ENCODE results near the gene RNF4.
A peak's percentile ranks its signal among the peaks of the same experiment; 100 is the strongest.
"Not testable (repeated sequence)": the region's sequence is repeated elsewhere in the genome, so short reads cannot be mapped to it uniquely, and the experiment has no call there.

RNF4 gene

DNA sequence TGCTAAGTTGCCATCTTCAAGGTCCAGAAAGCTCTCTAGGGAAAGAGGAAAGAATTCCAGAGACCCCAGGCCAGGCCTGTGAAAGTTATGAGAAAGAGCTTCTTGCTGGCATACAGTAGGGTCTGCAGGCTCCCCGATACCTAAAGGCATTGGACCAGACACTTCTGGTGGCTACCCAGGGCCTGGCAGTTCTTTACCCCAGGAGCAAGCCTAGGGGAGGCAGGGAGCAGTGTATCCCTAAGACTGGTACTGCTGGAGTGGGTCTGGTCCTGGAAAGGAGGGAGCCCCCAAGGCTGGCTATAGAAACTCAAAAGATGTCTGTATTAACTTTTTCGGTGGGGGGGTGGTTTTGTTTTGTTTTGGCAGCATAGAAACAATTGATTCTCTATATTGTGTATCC lies 47.7 kb downstream of the RNF4 start:
- no peak for DNase-seq (ENCODE audit: low read depth in 1 of 2, low spot score in 1 of 2)

DNA sequence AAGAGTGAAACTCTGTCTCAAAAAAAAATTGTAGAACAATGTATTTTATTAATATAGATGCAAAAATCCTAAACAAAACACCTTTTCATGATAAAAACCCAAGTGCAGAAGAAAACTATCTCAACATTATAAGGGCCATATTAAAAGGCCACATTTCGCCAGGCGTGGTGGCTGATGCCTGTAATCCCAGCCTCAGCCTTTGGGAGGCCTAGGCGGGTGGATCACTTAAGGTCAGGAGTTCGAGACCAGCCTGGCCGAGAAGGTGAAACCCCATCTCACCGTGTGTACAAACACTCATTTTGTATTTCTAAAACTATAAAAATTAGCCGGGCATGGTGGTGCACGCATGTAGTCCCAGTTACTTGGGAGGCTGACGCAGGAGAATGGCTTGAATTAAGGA lies 57.7 kb downstream of the RNF4 start:
- DNase-seq (ENCODE audit: low read depth in 1 of 2, low spot score in 1 of 2) = no peak

DNA sequence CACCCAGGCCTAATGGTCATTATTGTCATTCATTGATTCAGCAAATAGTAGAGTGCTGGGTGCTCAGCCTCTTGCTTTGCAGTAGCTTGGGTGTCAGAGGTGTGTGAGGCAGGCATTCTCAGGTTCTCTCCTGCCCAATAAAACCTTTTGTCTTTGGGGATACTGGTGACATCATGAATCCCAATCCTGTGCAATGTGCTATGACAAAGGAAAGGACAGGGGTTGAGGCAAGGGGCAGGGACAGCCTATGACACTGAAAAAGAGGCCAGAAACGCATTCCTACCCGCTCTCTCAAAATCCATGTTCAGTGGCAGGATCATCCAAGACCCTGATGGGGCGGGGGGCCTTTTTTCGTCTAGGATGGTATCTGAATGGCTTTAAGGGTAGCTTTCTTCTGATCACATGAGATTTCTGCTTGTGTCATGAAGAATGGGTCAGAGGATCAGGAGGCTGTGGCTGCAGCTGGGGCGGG lies 66.0 kb downstream of the RNF4 start:
- no peak for DNase-seq (ENCODE audit: low read depth in 1 of 2, low spot score in 1 of 2)

DNA sequence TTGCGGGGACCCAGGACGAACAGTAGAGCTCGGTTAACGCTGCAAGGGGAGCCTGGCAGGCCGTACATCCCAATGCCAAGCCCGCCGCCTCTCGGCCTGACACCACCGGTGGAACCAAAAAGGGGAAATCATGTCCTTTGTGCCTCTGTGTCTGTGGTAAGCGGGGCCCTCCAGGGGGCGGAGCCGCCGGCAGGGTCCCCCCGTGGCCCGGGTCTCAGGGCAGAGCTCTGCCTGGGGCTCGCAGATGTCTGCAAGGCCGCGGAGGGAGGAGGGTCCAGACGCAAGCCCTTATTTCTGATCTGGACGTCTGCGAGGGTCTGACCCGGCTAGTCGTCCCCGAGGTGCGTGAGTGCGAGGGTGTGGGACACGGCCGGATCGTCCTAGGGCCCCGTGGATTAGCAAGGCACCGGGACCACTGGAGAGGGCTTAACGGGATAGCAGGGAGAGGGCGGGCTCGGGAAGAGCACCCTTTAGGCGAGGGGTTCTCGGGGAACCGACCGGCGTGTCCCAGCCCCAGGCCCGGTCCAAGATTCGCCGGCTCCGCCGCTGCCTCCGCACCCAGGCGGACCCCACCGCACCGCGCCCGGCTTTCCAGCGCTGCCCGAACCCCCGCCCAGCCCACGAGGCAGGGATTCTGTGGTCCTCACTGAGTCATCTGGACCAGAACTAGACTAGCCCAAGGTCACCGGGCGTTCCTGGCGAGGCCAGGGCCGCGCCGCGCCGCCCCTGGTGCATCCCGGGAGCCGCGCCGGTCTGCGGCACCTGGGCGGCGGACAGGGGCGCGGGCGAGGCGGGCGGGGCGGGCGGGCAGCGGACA lies 66.7 kb downstream of the RNF4 start:
- peak; percentile 9 to 25 for DNase-seq (ENCODE audit: low read depth in 1 of 2, low spot score in 1 of 2)

DNA sequence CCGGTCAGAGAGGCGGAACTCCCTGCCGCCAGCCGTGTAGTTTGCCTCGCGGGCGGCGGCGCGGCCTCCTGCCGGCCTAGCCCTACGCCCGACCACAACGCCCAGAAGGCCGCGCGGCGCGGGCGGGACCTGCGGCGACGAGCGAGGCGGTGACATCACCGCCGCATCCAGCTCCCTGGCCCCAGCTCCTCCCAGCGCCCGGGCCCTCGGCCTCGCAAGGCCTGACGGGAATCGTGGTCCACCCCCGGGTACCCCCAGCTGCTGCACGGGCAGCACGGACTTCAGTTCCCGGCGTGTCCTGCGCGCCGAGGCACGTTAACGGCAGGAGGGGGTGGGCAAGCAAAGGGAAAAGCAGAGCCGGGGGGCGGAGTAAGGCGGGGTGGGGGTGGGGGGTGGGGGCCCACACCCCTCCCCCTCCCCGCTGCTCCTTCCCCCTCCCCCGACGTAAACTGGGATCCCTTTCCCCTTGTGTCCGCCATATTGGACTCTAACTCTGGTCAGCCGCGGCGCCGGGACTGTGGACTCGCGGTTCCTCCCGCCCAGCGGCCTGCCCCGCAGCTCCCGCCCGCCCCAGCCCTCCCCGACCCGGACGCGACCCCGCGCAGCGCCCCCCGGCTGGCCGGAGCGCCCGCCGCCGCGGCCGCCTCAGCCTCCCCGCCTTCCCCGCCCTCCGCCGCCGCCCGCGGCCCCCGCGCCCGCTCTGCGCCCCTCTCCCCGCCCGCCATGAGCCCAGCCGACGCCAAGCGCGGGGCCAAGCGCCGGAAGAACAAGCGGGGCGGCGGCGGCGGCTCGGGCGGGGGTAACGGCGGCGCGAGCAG lies 67.5 kb downstream of the RNF4 start, which contains the start of gene FAM193A:
FAM193A (plus strand) TSS at position 455 of the 818 bp plus-strand sequence; CDS start at position 724, 269 bp downstream.
- peak; percentile 95 to 98 for DNase-seq (ENCODE audit: low read depth in 1 of 2, low spot score in 1 of 2)

DNA sequence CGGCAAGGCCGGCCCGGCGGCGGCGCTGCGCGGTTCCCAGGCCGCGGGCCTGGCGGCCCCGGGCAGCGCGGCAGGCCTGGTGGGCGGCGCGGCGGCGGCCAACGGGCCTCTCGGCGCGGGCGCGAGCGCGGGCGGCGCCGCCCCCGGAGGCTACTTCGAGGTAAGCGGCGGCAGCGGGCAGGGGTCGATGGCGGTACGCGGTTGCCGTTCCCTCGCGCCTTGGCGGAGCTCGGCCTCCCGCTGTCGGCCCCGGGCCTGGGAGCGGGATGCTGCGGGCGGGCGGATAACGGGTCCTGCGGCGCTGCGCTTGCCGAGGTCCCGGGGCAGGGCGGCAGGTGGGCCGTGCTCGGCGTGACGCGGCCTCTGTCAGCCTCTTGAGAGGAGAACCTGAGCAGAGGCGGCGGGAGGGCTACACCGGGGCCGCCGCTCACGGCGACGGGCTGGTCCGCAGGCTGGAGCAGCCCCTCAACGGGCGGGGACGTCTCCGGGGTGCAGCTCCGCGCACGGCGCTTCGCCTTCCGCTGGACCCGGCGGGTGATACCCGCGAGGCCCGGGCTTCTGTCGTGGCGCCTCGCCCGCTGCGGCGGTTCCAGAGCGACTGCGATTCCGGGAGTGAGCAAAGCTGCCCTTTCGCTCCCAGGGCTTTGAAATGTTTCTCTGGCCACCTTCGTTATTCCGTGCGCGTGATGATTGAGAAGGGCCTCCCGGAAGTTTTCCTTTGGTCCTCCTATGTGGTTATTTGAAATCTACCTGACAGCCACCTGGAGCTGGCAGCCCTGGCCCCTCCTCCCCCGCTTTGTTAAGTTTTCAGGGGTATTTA lies 68.3 kb downstream of the RNF4 start:
- peak; percentile 23 to 44 for DNase-seq (ENCODE audit: low read depth in 1 of 2, low spot score in 1 of 2)

DNA sequence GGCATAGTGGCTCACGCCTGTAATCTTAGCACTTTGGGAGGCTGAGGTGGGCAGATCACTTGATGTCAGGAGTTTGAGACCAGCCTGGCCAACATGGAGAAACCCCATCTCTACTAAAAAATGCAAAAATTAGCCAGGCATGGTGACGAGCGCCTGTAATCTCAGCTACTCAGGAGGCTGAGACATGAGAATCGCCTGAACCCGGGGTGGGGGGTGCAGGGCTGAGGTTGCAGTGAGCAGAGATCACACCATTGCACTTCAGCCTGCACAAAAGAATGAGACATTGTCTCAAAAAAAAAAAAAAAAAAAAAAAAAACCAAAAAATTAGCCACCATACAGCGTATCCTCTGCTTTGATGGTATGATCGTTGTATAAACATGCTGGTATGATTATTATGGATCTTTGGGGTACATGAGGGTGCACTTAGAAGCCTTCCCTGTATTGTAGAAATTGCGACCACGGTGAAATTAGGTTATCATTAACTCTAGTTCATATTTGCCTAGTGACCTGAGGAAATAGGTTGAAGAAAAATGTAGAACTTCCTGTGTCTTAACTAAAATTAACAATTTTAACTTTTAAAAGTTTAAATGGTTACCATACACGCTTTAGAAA lies 74.8 kb downstream of the RNF4 start:
- not testable (repeated sequence) for DNase-seq (ENCODE audit: low read depth in 1 of 2, low spot score in 1 of 2)

DNA sequence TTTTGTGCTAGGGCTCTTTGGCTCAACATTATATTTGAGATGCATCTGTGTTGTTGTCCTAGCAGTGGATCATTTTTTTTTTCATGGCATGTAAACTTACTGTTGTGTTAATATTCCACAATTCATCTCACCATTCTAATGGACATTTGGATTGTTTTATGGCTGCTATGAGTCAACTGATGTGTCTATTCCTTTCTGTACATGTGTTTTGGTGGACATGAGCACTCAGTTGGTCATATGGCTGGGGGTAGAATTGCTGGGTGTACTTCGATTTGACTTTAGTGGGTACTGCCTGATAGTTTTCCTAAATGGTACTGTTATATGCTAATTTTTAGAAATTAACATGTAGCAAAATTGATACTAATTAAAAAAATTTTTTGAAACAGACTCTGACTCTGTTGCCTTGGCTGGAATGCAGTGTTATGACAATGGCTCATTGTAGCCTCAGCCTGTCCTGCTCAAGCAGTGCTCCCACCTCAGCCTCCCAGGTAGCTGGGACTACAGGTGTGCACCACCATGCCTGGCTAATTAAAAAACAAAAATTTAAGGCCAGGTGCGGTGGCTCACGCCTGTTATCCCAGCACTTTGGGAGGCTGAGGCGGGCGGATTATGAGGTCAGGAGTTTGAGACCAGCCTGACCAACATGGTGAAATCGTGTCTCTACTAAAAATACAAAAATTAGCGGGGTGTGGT lies 76.6 kb downstream of the RNF4 start:
- no peak for DNase-seq (ENCODE audit: low read depth in 1 of 2, low spot score in 1 of 2)

DNA sequence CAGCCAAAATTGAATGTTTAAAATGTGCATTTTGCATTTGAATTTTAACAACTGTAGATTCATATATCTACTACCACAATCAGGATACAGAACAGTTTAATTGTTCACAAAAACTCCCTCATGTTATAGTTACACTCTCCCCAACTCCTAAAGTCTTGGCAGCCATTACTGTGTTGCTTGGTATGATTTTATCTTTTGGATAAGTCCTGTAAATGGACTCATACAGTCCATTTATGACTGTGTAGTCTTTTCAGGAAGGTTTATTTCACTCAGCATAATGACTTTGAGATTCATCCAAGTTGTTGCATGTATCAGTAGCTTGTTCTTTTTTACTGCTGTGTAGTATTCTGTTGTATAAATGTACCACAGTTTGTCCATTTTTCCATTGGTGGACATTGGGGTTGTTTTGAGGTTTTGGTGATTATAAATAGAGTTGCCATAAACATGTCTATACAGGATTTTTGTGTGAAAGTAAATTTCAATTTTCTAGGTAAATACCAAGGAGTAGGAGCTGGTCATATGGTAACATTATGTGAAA lies 77.4 kb downstream of the RNF4 start:
- no peak for DNase-seq (ENCODE audit: low read depth in 1 of 2, low spot score in 1 of 2)

DNA sequence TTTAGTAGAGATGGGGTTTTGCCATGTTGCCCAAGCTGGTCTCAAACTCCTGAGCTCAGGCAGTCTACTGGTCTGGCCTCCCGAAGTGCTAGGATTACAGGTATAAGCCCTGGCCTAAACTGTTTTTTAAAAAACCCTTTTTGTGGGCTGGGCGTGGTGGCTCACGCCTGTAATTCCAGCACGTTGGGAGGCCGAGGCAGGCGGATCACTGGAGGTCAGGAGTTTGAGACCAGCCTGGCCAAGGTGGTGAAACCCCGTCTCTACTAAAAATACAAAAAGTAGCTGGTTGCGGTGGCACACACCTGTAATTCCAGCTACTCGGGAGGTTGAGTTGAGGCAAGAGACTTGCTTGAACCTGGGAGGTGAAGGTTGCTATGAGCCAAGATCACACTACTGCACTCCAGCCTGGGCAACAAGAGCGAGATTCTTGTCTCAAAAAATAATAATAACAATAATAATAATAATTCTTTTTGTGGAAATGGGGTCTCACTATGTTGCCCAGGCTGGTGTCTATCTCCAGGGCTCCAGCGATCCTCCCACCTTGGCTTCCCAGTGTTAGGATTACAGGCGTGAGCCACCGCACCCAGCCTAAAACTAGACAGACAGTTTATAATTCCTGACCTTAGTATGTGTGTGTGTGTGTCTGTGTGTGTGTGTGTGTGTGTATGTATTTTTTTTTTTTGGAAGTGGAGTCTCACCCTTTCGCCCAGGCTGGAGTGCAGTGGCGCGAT lies 78.2 kb downstream of the RNF4 start:
- DNase-seq (ENCODE audit: low read depth in 1 of 2, low spot score in 1 of 2) = not testable (repeated sequence)

DNA sequence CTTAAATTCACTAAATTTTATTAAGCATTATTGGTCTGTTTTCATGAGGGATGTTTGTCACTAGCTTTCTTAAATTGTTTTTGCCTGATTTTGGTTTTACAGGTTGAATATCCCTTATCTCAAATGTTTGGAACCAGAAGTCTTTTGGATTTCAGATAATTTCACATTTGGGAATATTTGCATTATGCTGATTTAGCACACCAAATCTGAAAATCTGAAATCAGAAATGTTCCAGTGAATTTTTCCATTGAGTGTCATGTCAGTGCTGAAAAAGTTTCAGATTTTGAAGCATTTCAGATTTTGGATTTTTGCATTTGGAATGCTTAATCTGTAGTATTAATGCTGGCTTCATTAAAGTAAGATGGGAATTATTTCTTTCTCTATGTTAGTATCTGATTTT lies 82.2 kb downstream of the RNF4 start:
- DNase-seq (ENCODE audit: low read depth in 1 of 2, low spot score in 1 of 2) = no peak

DNA sequence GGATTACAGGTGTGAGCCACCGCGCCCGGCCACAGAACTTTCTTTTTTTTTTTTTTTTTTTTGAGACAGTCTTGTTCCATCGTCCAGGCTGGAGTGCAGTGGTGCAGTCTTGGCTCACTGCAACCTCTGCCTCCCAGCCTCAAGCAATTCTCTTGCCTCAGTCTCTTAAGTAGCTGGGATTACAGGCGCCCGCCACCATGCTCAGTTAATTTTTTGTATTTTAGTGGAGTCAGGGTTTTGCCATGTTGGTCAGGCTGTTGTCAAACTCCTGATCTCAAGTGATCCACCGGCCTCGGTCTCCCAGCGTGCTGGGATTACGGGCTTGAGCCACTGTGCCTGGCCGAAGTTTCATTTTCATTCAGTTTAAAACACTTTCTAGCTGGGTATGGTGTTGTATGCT lies 83.9 kb downstream of the RNF4 start:
- no peak for DNase-seq (ENCODE audit: low read depth in 1 of 2, low spot score in 1 of 2)

DNA sequence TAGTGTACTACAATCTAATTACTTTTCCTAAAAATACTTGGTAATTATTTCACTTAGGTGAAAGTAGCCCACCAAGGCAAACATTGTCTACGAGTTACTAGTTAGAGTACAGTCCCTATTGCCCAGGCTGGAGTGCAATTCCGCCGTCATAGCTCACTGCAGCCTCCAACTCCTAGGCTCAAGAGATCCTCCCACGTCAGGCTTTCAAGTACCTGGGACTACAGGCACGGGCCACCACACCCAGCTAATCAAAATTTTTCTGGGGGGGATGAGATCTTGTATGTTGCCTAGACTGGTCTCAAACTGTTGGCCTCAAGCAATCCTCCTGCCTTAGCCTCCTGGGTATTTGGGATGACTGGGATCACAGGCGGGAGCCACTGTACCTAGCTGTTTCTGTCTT lies 89.4 kb downstream of the RNF4 start:
- DNase-seq (ENCODE audit: low read depth in 1 of 2, low spot score in 1 of 2) = no peak

DNA sequence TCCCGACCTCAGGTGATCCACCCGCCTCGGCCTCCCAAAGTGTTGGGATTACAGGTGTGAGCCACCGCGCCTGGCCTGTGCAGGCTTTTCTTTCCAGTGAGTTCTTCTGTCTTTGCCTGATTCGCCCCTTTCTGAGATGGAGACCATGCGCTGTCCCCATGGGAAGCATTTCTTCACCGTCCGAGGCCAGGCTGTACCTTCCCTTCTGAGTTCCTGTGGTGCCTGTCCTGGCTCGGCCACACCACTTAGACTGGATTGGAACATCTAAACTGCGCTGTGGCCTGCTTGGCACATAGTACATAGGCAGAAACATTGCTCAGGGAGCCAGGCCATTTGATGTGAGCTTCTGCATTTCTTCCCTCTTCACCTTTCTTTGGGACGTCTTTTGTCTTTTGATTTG lies 91.3 kb downstream of the RNF4 start:
- DNase-seq (ENCODE audit: low read depth in 1 of 2, low spot score in 1 of 2) = no peak

Data from activated T-helper 1 cell treated with anti-CD3 and anti-CD28 coated beads, Interleukin-2, amount 50 U/mL, for 16 hours (primary cell).